ENCODE measurements around the gene CCDC13. TPM values are rescaled to one million over a fixed set of nuclear protein-coding genes. Genes with fewer than 3 reads are reported as not detected.

The CCDC13 gene
- total RNA-seq, 2 experiments from 2014 or later: 0.35 to 0.41 TPM

Other genes with a start within 250 kb of the CCDC13 start
- gene SEC22C, start 191.3 kb downstream of the CCDC13 start, total RNA-seq: 10 to 100 TPM; 46.1 to 47.3 TPM
- 10 to 100 TPM; 59.3 to 71.9 TPM for gene SS18L2, start 182.4 kb downstream of the CCDC13 start, total RNA-seq
- 100 to 1,000 TPM in 1 of 2 experiments, 10 to 100 TPM in 1; 76.0 to 120 TPM for gene NKTR, start 172.6 kb downstream of the CCDC13 start, total RNA-seq
- under 1 TPM; 0.41 to 0.56 TPM for gene ZBTB47, start 119.6 kb downstream of the CCDC13 start, total RNA-seq
- gene KLHL40, start 87.7 kb downstream of the CCDC13 start, total RNA-seq: not detected
- gene HHATL, start 70.5 kb downstream of the CCDC13 start, total RNA-seq: not detected
- 10 to 100 TPM; 53.6 to 71.1 TPM for gene HIGD1A, start 31.2 kb upstream of the CCDC13 start, total RNA-seq
- 1 to 10 TPM; 2.3 to 2.6 TPM for gene ACKR2, start 36.2 kb upstream of the CCDC13 start, total RNA-seq
- gene CYP8B1, start 102.6 kb upstream of the CCDC13 start, total RNA-seq: not detected
- gene ZNF662, start 132.9 kb upstream of the CCDC13 start, total RNA-seq: under 1 TPM in 1 of 2 experiments, not detected in 1; 0.47 TPM
- not detected for gene GASK1A, start 206.1 kb upstream of the CCDC13 start, total RNA-seq